K562 (cell line): ENCODE results near the gene RACK1. TPM values are rescaled to one million over a fixed set of nuclear protein-coding genes. Genes with fewer than 3 reads are reported as not detected.

Experiments used
- CBFA2T3 ChIP-seq: fragments of 450-650 bp; IDR thresholded peaks from 2 replicates; pipeline ENCODE4 v1.6.1; 2017
- CHD2 ChIP-seq: IDR thresholded peaks from 2 replicates; pipeline ENCODE4 v1.6.1; 2011; ENCODE audit warnings: low read depth, low read length
- CTCF ChIP-seq, 3 experiments: IDR thresholded peaks in 2 of 3; conservative IDR thresholded peaks in 1 of 3; 2 replicates each; pipeline ENCODE4 v1.5.1; 2011 to 2012; ENCODE audit warnings: low read length in 3 of 3, mild to moderate bottlenecking in 3 of 3, control low read depth in 2 of 3, improper control_type of control experiment in 1 of 3, inconsistent platforms in 1 of 3, low read depth in 1 of 3, mixed read lengths in 1 of 3, moderate library complexity in 1 of 3; ENCODE audit not compliant: insufficient read depth in 2 of 3
- DACH1 ChIP-seq: fragments of 450-650 bp; IDR thresholded peaks from 2 replicates; pipeline ENCODE4 v1.6.1; 2018; ENCODE audit not compliant: partially characterized antibody
- E2F4 ChIP-seq: sonication (generic); formaldehyde crosslinking; IDR thresholded peaks from 2 replicates; pipeline ENCODE4 v1.8.0; 2022; ENCODE audit warnings: mild to moderate bottlenecking, low read depth, missing genetic modification reagents
- ESRRA ChIP-seq: fragments of 450-650 bp; IDR thresholded peaks from 2 replicates; pipeline ENCODE4 v1.6.1; 2014; ENCODE audit warnings: low read depth, mild to moderate bottlenecking, moderate library complexity, borderline replicate concordance
- NEUROD1 ChIP-seq: fragments of 150-350 bp; IDR thresholded peaks from 2 replicates; pipeline ENCODE4 v1.6.1; 2014; ENCODE audit warnings: borderline replicate concordance, low read length, low read depth; ENCODE audit not compliant: partially characterized antibody
- NR1H2 ChIP-seq: sonication (generic); formaldehyde crosslinking; IDR thresholded peaks from 2 replicates; pipeline ENCODE4 v1.4.0; 2020; ENCODE audit warnings: mild to moderate bottlenecking, missing genetic modification reagents
- PHF8 ChIP-seq: fragments of 200-600 bp; sonication (generic); IDR thresholded peaks from 2 replicates; pipeline ENCODE4 v1.6.1; 2012; ENCODE audit warnings: mixed run types, mild to moderate bottlenecking, inconsistent platforms, low read length, moderate library complexity, borderline replicate concordance
- PHTF2 ChIP-seq: fragments of 250-450 bp; sonication (Bioruptor Pico); IDR thresholded peaks from 2 replicates; pipeline ENCODE4 v1.5.0; 2021; ENCODE audit warnings: mild to moderate bottlenecking
- SNRNP70 ChIP-seq: fragments of 200-400 bp; formaldehyde crosslinking; optimal IDR thresholded peaks from 2 replicates; pipeline ENCODE3; 2017; ENCODE audit warnings: low read depth, low read length
- TOE1 ChIP-seq, 2 experiments: fragments of 450-650 bp in 1 of 2; sonication (generic) in 1 of 2; formaldehyde crosslinking in 1 of 2; IDR thresholded peaks; 2 replicates each; pipeline versions ENCODE4 v1.7.1 to v1.8.0; 2016 to 2022; ENCODE audit warnings: borderline replicate concordance in 2 of 2, mild to moderate bottlenecking in 2 of 2, antibody characterized with exemption in 1 of 2, inconsistent platforms in 1 of 2, low read depth in 1 of 2, missing genetic modification reagents in 1 of 2, moderate library complexity in 1 of 2
- polyA plus RNA-seq, 8 experiments: library from polyadenylated mRNA; depleted of rRNA in 4 of 8; stranded (reverse) in 5 of 8; unstranded in 3 of 8; fragments of >200 nt; fragmentation: Nextera tagmentation in 2 of 8; fragmentation: Illumina TruSeq in 1 of 8; extraction: Ambion mirVana in 2 of 8; extraction: Trizol in 1 of 8; gene quantifications; 2 replicates each; pipeline versions ENCODE4 v1.2.1 to v1.2.3, GENCODE V29; 2011 to 2014; ENCODE audit warnings: inconsistent platforms in 1 of 8, missing spikeins in 1 of 8
- total RNA-seq, 7 experiments: library from RNA; depleted of rRNA in 6 of 7; stranded (reverse); fragments of >200 nt in 6 of 7; fragmentation: Illumina TruSeq in 2 of 7; extraction: Trizol in 2 of 7; gene quantifications; 2 replicates each; pipeline versions ENCODE4 v1.2.1 to v1.2.3, GENCODE V29; 2011 to 2021; ENCODE audit warnings: low replicate concordance in 1 of 7
- TF ChIP-seq, protein P1 (sequence below), 2 experiments: fragments of 450-650 bp in 1 of 2; sonication (generic) in 1 of 2; formaldehyde crosslinking in 1 of 2; IDR thresholded peaks in 1 of 2; conservative IDR thresholded peaks in 1 of 2; 2 replicates each; pipeline versions ENCODE4 v1.6.1 to v1.8.1; 2016 to 2023; ENCODE audit warnings: mild to moderate bottlenecking in 2 of 2, moderate library complexity in 2 of 2, inconsistent platforms in 1 of 2, missing genetic modification reagents in 1 of 2
- TF ChIP-seq, protein P2 (sequence below): fragments of 450-650 bp; IDR thresholded peaks from 2 replicates; pipeline ENCODE4 v1.6.1; 2017; ENCODE audit warnings: antibody characterized with exemption, mild to moderate bottlenecking

The RACK1 gene
- total and polyA plus RNA-seq, 9 of the 15 experiments (the other 6 are each of a cell fraction or from before 2014, with no cell fraction given), result 2,303 to 5,311 (median 3,833) TPM

- TF ChIP-seq, protein P1, sequence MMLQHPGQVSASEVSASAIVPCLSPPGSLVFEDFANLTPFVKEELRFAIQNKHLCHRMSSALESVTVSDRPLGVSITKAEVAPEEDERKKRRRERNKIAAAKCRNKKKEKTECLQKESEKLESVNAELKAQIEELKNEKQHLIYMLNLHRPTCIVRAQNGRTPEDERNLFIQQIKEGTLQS (IDR thresholded peaks at IDR 0.05), result 0 out of 2 replicates have a peak, but pooled peaks have one; percentile 14
- TF ChIP-seq, protein P1 (CRISPR knock-in tag; conservative IDR thresholded peaks at IDR 0.05), result peak; percentile 63; the same call in 1 of the 2 replicates
- peak; percentile 33 for TF ChIP-seq CBFA2T3
- peak; percentile 59 for TF ChIP-seq DACH1
- TF ChIP-seq NR1H2 (CRISPR knock-in tag), result 0 out of 2 replicates have a peak, but pooled peaks have one; percentile 13
- TF ChIP-seq ESRRA, result peak; percentile 48; the same call in 1 of the 2 replicates
- TF ChIP-seq, protein P2, sequence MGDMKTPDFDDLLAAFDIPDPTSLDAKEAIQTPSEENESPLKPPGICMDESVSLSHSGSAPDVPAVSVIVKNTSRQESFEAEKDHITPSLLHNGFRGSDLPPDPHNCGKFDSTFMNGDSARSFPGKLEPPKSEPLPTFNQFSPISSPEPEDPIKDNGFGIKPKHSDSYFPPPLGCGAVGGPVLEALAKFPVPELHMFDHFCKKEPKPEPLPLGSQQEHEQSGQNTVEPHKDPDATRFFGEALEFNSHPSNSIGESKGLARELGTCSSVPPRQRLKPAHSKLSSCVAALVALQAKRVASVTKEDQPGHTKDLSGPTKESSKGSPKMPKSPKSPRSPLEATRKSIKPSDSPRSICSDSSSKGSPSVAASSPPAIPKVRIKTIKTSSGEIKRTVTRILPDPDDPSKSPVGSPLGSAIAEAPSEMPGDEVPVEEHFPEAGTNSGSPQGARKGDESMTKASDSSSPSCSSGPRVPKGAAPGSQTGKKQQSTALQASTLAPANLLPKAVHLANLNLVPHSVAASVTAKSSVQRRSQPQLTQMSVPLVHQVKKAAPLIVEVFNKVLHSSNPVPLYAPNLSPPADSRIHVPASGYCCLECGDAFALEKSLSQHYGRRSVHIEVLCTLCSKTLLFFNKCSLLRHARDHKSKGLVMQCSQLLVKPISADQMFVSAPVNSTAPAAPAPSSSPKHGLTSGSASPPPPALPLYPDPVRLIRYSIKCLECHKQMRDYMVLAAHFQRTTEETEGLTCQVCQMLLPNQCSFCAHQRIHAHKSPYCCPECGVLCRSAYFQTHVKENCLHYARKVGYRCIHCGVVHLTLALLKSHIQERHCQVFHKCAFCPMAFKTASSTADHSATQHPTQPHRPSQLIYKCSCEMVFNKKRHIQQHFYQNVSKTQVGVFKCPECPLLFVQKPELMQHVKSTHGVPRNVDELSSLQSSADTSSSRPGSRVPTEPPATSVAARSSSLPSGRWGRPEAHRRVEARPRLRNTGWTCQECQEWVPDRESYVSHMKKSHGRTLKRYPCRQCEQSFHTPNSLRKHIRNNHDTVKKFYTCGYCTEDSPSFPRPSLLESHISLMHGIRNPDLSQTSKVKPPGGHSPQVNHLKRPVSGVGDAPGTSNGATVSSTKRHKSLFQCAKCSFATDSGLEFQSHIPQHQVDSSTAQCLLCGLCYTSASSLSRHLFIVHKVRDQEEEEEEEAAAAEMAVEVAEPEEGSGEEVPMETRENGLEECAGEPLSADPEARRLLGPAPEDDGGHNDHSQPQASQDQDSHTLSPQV, result no peak
- TF ChIP-seq SNRNP70, result no peak
- 0 out of 2 replicates have a peak, but pooled peaks have one; percentile 37 for TF ChIP-seq TOE1 (IDR thresholded peaks at IDR 0.05; ENCODE audit: borderline replicate concordance)
- 0 out of 2 replicates have a peak, but pooled peaks have one; percentile 74 for TF ChIP-seq TOE1 (CRISPR knock-in tag; IDR thresholded peaks at IDR 0.05; ENCODE audit: borderline replicate concordance, low read depth)
- peak; percentile 36; the same call in 1 of the 2 replicates for TF ChIP-seq PHF8
- 0 out of 2 replicates have a peak, but pooled peaks have one; percentile 14 for TF ChIP-seq PHTF2 (CRISPR knock-in tag)
- peak; percentile 38 to 46 (median 40); a peak in 4 of 6 replicates for TF ChIP-seq CTCF (IDR thresholded peaks at IDR 0.05 in 2 of 3, conservative IDR thresholded peaks at IDR 0.05 in 1 of 3; ENCODE audit: insufficient read depth in 2 of 3, low read depth in 1 of 3, low read length in 3 of 3)
- 0 out of 2 replicates have a peak, but pooled peaks have one; percentile 44 for TF ChIP-seq CHD2
- no peak for TF ChIP-seq NEUROD1
- TF ChIP-seq E2F4 (CRISPR knock-in tag), result no peak
Observed at GRCh38 chr5:181187500-181188213, 56.0 kb downstream of the RACK1 start (continued).
